ENCODE results near the gene ARHGEF25.

Gene ARHGEF25

DNA sequence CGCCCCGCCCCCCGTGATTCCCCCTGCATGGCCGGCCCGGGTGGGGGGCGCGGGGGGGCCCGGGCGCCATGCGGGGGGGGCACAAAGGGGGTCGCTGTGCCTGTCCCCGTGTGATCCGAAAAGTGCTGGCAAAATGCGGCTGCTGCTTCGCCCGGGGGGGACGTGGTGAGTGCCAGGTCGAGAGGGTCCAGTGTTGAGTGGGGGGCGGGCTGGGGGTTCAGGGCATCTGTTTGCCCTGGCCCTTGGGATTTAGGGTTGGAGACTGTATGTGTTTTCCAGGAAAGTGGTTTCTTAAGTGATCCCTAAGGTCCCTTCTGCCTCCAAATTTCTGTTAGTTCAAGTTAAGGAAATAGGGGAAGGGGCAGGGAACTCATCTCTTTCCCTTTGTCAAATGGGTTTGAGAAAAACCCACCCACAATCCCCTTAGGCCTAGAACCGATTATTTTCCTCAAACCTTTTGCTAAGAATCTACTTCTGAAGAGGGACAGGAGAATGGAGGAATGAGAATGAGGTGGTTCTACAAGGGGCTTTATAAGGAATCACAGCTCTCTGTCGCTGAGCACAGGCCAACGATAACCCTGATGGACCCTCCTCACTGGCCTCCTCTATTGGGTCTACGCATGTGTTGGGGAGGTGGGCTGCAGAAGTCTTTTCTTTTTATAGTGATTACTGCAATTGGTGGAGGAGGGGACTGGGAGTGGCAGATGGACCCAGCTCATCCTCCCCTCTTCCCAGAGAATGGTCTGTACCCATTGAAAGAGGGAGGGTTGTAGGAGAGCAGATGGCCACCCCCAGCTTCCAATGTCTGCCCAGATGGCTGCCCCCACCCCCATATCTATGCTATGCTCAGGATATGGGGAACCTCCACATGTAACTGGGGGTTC lies 834 bp downstream of the ARHGEF25 start:
- TF ChIP-seq, protein P1, sequence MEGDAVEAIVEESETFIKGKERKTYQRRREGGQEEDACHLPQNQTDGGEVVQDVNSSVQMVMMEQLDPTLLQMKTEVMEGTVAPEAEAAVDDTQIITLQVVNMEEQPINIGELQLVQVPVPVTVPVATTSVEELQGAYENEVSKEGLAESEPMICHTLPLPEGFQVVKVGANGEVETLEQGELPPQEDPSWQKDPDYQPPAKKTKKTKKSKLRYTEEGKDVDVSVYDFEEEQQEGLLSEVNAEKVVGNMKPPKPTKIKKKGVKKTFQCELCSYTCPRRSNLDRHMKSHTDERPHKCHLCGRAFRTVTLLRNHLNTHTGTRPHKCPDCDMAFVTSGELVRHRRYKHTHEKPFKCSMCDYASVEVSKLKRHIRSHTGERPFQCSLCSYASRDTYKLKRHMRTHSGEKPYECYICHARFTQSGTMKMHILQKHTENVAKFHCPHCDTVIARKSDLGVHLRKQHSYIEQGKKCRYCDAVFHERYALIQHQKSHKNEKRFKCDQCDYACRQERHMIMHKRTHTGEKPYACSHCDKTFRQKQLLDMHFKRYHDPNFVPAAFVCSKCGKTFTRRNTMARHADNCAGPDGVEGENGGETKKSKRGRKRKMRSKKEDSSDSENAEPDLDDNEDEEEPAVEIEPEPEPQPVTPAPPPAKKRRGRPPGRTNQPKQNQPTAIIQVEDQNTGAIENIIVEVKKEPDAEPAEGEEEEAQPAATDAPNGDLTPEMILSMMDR (IDR thresholded peaks at IDR 0.05; ENCODE audit: low read depth, low read length), result no peak
- in situ Hi-C loops (cut with HindIII; ENCODE audit: low sequenced_read_pairs), result no loop called here
- H3K4me3 ChIP-seq (ENCODE audit: low read depth, low read length), result peak overlapping the region; percentile 61
- no peak for DNase-seq (ENCODE audit: low read depth, low spot score)

DNA sequence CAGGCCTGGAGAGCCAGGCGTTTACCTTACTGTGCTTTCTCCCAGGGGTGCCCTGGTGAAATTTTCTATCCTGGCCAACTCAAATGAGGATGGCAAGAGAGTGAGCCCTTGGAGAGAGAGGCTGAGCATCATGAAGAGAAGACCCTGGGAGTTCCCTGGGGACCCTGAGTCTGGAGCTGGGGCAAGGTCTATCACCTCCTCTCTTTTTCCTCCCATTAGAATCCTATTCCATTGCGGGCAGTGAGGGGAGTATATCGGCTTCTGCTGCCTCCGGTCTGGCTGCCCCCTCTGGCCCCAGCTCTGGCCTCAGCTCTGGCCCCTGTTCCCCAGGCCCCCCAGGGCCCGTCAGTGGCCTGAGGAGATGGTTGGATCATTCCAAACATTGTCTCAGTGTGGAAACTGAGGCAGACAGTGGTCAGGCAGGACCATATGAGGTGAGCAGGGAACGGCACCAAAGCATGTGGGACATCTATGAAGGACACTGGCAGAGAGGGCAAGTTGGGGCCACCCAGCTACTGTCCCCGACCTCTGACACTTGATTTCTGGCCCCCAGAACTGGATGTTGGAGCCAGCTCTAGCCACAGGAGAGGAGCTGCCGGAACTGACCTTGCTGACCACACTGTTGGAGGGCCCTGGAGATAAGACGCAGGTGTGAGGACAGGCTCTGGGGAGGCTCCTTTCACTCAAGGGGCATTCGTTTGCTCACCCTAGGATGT lies 1.6 kb downstream of the ARHGEF25 start:
- no peak for DNase-seq (ENCODE audit: low read depth, low spot score)
- in situ Hi-C loops (cut with HindIII; ENCODE audit: low sequenced_read_pairs), result no loop called here
- H3K4me3 ChIP-seq (ENCODE audit: low read depth, low read length), result no peak overlapping the region
- TF ChIP-seq, protein P1 (IDR thresholded peaks at IDR 0.05; ENCODE audit: low read depth, low read length), result no peak

DNA sequence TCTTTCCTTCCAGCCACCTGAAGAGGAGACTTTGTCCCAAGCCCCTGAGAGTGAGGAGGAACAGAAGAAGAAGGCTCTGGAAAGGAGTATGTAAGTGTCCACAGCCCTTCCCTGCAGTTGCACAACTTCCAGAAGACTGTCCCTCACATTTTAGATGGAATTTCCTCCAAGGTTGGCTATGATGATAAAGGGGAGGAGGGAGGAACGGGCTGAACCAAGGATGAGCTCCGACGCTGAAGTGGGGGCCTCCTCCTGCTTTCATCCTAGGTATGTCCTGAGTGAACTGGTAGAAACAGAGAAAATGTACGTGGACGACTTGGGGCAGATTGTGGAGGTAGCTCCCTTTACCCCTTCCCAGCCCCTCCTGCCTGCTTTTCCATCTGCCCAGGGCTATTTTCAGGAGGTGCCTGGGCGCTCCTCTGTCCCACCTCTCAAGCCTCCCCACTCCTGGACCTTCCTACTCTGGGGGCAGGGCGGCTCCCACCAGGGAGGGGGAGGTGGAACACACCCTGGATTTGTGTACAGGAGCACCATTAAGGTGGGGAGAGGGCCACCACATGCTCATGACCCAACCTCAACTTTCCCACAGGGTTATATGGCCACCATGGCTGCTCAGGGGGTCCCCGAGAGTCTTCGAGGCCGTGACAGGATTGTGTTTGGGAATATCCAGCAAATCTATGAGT lies 2.3 kb downstream of the ARHGEF25 start:
- TF ChIP-seq, protein P1 (IDR thresholded peaks at IDR 0.05; ENCODE audit: low read depth, low read length), result no peak
- in situ Hi-C loops (cut with HindIII; ENCODE audit: low sequenced_read_pairs), result no loop called here

DNA sequence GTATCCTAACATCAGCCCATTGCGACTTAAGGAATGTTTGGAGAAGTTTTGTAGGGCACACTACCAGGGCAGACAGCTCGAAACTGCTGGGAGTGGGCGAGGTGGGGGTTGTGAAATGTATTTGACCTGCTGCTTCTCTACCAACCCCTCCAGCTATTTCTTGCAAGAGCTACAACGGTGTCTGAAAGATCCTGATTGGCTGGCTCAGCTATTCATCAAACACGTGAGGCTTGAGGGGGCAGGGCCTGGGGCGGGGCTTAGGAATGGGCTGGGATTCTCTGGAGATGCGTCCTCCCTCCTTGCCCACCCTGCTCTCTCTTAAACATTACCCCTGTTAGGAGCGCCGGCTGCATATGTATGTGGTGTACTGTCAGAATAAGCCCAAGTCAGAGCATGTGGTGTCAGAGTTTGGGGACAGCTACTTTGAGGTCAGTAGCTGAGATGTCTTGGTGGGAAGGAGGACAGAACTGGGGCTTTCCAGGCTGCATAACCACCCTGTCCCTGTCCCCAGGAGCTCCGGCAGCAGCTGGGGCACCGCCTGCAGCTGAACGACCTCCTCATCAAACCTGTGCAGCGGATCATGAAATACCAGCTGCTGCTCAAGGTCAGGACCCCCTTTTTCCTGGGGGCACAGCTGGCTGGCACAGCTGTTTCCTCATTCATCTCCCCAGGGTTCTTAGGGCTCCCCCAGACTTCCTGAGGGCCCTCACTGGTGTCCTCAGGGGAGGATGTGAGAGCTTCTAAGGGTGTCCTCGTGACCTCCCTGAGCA lies 3.1 kb downstream of the ARHGEF25 start:
- TF ChIP-seq, protein P1 (IDR thresholded peaks at IDR 0.05; ENCODE audit: low read depth, low read length), result no peak
- in situ Hi-C loops (cut with HindIII; ENCODE audit: low sequenced_read_pairs), result no loop called here
- no peak for DNase-seq (ENCODE audit: low read depth, low spot score)
- no peak overlapping the region for H3K4me3 ChIP-seq (ENCODE audit: low read depth, low read length)

More for the DNA sequence above, 2.3 kb downstream of the ARHGEF25 start:
- DNase-seq (ENCODE audit: low read depth, low spot score), result no peak
- no peak overlapping the region for H3K4me3 ChIP-seq (ENCODE audit: low read depth, low read length)

DNA sequence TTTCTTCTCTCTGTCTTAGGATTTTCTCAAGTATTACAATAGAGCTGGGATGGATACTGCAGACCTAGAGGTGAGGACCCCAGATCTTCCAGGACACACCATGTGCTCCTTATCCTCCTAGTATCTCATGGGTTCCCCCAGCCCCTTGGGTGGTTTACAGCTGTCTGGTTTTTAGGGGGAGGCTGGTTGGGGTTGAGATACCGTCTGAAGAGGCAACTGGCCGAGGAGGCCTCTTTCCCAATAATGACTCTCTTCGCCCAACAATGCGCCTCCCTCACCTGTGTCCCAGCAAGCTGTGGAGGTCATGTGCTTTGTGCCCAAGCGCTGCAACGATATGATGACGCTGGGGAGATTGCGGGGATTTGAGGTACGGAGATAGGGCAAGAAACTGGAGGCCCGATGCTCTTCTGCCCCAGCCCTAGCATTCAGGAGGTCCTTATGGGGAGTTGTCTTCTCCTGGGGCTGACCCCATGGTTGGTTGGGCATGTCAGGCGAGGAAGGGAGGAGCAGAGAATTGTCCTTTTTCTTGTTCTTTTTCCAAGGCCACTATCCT lies 3.8 kb downstream of the ARHGEF25 start:
- TF ChIP-seq, protein P1 (IDR thresholded peaks at IDR 0.05; ENCODE audit: low read depth, low read length), result no peak
- H3K4me3 ChIP-seq (ENCODE audit: low read depth, low read length), result no peak overlapping the region
- DNase-seq (ENCODE audit: low read depth, low spot score), result no peak
- in situ Hi-C loops (cut with HindIII; ENCODE audit: low sequenced_read_pairs), result no loop called here

All from astrocyte of the spinal cord (primary cell).